MV-4-11 (cell line): ENCODE results near the gene CRLF2.
"Not testable (repeated sequence)": the region's sequence is repeated elsewhere in the genome, so short reads cannot be mapped to it uniquely, and the experiment has no call there.

ENCODE experiments used
- DNase-seq: peaks from one replicate; lab custom pipeline; 2025; lab: John Stamatoyannopoulos, UW

Gene CRLF2

GRCh38 chrX:1212532-1212931 lies at the start of gene CRLF2:
TSS of gene CRLF2 (minus strand) at chrX:1212649. CDS start at chrX:1212634, 15 bp downstream.
- DNase-seq: peak; percentile 95

- not testable (repeated sequence) for DNase-seq
Observed at GRCh38 chrX:1261771-1262170, 49.3 kb upstream of the CRLF2 start.

DNA sequence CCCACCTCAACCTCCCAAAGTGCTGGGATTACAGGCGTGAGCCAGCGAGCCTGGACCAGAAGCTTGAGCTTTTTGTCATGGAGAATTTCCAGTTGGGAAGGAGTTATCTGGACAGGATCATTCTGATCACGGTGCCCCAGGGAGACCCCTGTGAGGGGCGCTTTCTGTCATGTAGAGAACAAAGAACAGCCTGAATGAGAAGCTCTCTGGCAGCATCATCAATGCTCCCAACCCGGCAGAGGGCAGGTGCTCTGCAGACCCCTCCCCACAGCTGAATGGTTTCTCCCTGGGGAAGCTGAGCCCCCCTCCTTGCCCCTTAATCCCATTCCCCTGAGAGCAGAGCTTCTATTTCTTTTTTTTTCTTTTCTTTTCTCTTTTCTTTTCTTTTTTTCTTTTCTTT lies 48.8 kb upstream of the CRLF2 start:
- no peak for DNase-seq

DNA sequence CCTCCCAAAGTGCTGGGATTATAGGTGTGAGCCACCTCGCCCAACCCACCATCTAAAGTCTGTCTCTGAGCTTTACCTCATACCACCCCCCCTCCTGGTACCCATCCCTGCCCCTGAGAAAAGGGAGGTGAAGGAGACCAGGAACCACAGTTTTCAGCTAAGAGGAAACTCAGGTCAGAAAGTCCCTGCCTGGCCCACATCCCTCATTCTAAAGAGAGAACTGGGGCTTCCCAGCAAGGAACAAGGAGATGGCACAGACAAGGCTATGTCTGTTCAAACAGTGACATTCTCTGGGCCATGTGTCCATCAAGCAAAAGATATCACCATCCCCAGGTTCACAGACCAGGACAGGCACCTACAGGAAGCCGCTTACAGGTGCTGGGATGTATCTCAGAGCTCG lies 40.4 kb upstream of the CRLF2 start:
- no peak for DNase-seq

DNA sequence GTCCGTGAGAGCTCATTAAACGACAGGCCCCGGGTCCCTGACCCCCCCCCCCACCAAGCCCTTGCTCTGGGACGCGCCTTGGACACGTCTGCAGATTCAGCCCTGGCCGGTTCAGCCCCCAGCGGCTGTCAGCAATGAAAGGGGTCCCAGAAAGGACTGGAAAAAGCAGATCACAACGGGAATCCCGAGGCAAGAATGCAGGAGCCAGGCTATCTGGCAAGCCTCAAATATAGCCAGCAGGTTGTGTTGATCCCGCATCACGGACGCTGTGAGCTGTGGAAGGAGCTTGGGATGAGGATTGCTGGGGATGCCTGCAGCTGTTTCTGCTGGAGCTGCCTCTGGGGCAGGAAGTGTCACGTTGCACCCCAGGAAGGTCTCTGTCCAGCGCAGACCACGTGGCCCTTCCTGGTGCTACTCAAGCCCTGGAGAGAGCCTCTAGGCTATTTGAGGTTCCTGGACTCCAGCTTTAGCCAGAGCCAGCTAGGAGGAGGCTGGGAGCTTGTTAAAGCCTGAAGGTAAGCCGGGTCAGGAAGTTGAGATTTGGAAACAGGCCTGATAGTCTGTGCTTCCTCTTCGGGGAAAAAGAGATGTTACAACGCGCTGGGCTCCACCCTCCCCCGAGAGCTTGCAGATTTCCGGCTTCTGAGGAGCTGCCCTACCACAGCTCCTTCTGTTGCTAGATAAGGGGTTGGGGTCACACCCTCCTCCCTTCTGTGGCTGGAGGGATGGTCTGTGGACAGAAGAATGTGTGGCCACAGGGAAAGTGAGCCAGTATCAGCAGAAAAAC lies 36.8 kb upstream of the CRLF2 start:
- no peak for DNase-seq

DNA sequence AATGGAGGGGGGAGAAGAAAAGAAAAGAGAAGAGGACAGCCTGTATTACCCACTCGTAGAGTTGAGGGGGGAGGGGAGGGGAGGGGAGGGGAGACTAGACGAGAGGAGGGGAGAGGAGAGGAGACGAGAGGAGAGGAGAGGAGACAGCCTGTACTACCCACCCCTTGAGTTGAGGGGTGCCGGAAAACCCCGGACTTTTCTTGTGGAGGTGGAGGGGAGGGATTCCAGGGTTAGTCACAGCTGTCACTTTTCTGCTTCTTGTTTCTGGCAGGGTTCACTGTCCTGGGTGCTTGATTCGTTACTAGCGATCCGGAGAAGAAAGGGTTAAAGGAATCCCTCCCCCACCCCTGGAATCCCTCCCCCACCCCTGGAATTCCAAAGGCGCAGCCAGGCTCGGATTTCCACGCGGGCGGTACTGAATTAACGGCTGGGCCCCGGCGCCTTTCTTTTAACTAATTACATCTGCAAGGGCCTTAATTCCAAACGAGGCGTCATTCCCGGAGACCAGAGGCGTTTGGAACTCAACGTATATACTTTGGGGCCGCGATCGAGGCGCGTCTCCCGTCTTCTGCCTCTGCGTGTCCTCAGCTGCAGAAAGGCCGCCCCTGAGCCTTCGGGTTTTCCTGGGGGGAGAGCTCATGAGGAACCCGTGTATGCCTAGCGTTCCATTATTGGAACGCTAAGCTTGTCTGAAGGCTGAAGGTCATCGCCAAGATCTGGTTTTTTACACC lies 36.0 kb upstream of the CRLF2 start:
- DNase-seq: peak; percentile 21

DNA sequence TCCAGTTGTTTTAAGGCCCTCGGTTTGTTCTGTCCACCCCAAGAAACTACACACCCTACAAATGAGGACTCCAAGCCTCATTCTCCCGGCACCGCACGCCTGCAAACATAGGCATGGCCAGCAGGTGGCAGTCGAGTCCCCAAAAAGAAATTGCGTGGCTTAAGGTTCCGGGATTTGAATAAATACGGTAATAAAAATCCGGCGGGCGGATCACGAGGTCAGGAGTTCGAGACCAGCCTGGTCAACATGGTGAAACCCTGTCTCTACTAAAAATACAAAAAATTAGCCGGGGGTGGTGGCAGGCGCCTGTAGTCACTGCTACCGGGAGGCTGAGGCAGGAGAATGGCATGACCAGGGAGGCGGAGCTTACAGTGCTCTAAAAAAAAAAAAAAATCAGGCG lies 34.4 kb upstream of the CRLF2 start:
- peak; percentile 77 for DNase-seq

GRCh38 chrX:1244164-1245076 lies 32.0 kb upstream of the CRLF2 start:
- DNase-seq: peak; percentile 33

DNA sequence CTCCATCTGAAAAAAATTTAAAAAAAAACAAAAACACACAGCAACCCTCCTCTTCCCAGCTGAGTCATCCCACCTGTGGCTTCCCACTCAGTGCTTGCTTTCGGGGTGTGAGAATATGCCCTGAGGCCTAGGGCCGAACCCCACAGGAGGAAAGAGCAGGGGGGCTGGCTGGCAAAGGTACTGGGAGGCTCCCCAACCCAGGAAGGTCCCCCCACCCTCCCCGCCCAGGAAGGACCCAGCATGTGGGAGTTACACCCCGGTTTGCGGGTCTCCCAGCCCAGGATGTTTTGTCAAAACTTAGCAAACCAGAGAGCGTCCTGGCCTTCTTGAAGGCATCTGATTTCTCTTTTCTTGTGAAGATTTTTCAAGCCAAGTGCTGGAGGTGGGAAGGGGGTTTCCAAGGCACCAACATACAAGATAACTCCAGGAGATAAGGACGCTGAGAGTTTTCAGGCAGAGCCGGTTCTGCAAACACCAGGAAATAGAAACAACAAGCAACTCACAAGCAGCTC lies 30.5 kb upstream of the CRLF2 start:
- no peak for DNase-seq

DNA sequence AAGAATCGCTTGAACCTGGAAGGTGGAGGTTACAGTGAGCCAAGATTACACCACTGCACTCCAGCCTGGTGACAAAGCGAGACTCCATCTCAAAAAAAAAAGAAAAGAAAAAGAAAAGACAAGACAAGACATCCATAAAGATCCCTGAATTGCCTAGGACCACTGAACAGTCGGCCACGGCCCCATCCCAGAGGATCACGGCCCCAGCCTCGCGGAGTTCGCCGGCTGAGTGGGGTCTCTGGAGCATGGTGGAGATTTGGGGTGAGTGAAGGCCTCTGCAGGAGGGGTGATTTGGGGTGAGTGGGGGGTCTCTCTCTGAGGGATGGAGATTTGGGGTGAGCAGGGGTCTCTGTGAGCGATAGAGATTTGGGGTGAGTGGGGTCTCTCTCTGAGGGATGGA lies 28.1 kb upstream of the CRLF2 start:
- DNase-seq: not testable (repeated sequence)

- DNase-seq: peak; percentile 97
Observed at GRCh38 chrX:1239681-1240142, 27.3 kb upstream of the CRLF2 start.

DNA sequence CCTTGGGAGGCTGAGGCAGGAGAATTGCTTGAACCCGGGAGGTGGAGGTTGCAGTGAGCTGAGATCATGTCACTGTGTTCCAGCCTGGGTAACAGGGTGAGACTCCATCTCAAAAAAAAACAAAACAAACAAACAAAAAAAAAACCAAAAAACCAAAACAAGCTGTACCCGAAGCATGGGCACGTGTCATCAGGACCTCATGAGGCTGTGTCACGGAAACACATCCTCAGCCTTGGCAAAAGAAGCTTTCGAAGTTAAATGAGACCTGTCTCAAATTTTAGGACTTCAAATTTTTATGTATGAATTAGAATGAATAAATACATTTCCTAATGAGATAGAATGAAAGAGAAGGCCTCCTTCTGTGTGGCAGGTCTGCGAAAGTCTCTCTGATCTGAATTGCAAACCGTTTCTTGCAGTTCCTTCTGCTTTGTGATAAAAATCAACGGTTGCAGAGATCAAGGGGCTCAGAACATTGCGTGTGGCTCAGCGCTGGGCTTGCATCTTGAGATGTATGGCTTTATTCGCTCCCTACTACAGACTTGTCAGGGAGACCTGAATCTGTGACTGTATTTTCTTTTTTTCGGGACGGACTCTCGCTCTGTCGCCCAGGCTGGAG lies 19.5 kb upstream of the CRLF2 start:
- DNase-seq: no peak

DNA sequence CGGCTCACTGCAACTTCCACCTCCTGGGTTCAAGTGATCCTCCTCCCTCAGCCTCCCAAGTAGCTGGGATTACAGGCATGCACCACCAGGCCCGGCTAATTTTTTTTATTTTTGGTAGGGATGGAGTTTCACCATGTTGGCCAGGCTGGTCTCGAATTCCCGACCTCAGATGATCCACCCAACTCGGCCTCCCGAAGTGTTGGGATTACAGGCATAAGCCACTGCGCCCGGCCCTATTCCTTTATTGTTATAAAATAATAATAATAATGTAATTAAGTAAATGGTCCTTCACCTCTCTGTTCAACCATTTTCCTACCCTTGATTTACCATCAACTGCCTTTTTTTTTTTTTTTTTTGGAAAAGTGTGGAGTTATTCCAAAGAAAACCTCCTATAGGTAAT lies 15.7 kb upstream of the CRLF2 start:
- not testable (repeated sequence) for DNase-seq

GRCh38 chrX:1226249-1226648 lies 13.8 kb upstream of the CRLF2 start:
- no peak for DNase-seq

DNA sequence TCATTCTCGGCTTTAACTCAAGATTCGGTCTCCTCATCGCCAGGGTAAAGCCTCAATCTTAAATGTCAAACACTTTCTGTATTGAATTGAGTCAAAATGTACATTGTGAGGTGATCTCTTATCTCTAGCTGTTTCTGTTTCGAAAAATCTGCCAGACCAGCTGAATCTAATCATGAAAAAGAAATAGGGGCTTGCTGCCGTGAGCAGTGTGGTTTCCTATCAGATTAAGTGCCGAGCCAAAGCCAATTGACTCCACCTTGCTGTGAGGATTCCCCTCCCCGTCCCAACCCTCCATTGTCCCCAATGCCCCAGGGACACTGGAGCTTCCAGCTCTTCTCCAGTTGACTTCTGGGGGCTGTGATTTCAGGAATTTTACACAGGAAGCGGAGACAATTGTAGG lies 12.5 kb upstream of the CRLF2 start:
- no peak for DNase-seq

GRCh38 chrX:1223242-1223600 lies 10.8 kb upstream of the CRLF2 start:
- no peak for DNase-seq

GRCh38 chrX:1222531-1223241 lies 10.2 kb upstream of the CRLF2 start:
- peak; percentile 96 for DNase-seq

GRCh38 chrX:1221296-1221845 lies 8.9 kb upstream of the CRLF2 start:
- DNase-seq: no peak

GRCh38 chrX:1218286-1218685 lies 5.8 kb upstream of the CRLF2 start:
- no peak for DNase-seq

GRCh38 chrX:1215123-1215823 lies 2.8 kb upstream of the CRLF2 start:
- DNase-seq: peak; percentile 83
